IMR-90 (cell line): Measurements from ENCODE around the gene TRPC4. TPM values are rescaled to one million over a fixed set of nuclear protein-coding genes. Genes with fewer than 3 reads are reported as not detected.
A peak's percentile ranks its signal among the peaks of the same experiment; 100 is the strongest.

Source experiments
- ATAC-seq: fragments of 200-7000 bp; cut with Tn5 transposase; 2 replicates; pipeline ENCODE4 v1.9.1; 2020; ENCODE audit warnings: low read depth, mild to moderate bottlenecking, moderate library complexity
- BruUV-seq: library from RNA; stranded (reverse); fragments of 400-500 nt; replicated peaks from 2 replicates; lab custom pipeline; 2021; lab: Mats Ljungman, UMichigan
- CTCF ChIA-PET: fragments of 300-600 bp; formaldehyde crosslinking; extraction: SDS; loops from one replicate; lab custom pipeline; 2021; ENCODE audit warnings: antibody characterized with exemption; lab: Yijun Ruan, JAX
- POLR2A ChIA-PET: fragments of 300-600 bp; sonication (Branson Sonifier 250); formaldehyde crosslinking; loops from one replicate; lab custom pipeline; 2022; ENCODE audit warnings: antibody characterized with exemption; ENCODE audit not compliant: unreplicated experiment; lab: Charles Lee
- DNase-seq: peaks from one replicate; pipeline ENCODE4 v3.0.0; 2013
- H2AFZ ChIP-seq: replicated peaks from 2 replicates; pipeline ENCODE3; 2013; ENCODE audit warnings: low read length, mild to moderate bottlenecking; ENCODE audit not compliant: poor library complexity
- H2AK5ac ChIP-seq: 2 replicates; pipeline ENCODE4 v1.6.1; 2013; ENCODE audit warnings: low read depth, low read length, inconsistent platforms
- H2AK9ac ChIP-seq: replicated peaks from 2 replicates; pipeline ENCODE3; 2013; ENCODE audit warnings: mild to moderate bottlenecking, low read depth, low read length, moderate library complexity; ENCODE audit not compliant: poor library complexity
- H2BK120ac ChIP-seq: 2 replicates; pipeline ENCODE4 v1.6.1; 2013; ENCODE audit warnings: low read depth, low read length, inconsistent platforms
- H2BK15ac ChIP-seq: 3 replicates; pipeline ENCODE4 v1.6.1; 2013; ENCODE audit warnings: low read depth, low read length, inconsistent platforms
- H2BK20ac ChIP-seq: 2 replicates; pipeline ENCODE4 v1.6.1; 2013; ENCODE audit warnings: low read depth, mild to moderate bottlenecking, inconsistent platforms, low read length, moderate library complexity
- H2BK5ac ChIP-seq: 2 replicates; pipeline ENCODE4 v1.6.1; 2013; ENCODE audit warnings: mild to moderate bottlenecking, low read depth, low read length, inconsistent platforms; ENCODE audit not compliant: poor library complexity, severe bottlenecking
- H3K14ac ChIP-seq: replicated peaks from 2 replicates; pipeline ENCODE4 v1.6.1; 2013; ENCODE audit warnings: low read depth, low read length, inconsistent platforms
- H3K18ac ChIP-seq: 2 replicates; pipeline ENCODE4 v1.6.1; 2013; ENCODE audit warnings: low read depth, low read length, control low read depth
- H3K23ac ChIP-seq: 2 replicates; pipeline ENCODE4 v1.6.1; 2013; ENCODE audit warnings: low read depth, low read length, inconsistent platforms
- H3K27ac ChIP-seq: 2 replicates; pipeline ENCODE4 v1.5.1; 2013; ENCODE audit warnings: mild to moderate bottlenecking, control low read depth, low read length; ENCODE audit not compliant: insufficient read depth
- H3K27me3 ChIP-seq: 2 replicates; pipeline ENCODE4 v1.6.1; 2013; ENCODE audit warnings: low read length; ENCODE audit not compliant: control insufficient read depth, insufficient read depth
- H3K36me3 ChIP-seq: 2 replicates; pipeline ENCODE4 v1.6.1; 2013; ENCODE audit warnings: low read length, mixed read lengths; ENCODE audit not compliant: control insufficient read depth, insufficient read depth
- H3K4ac ChIP-seq: 2 replicates; pipeline ENCODE4 v1.6.1; 2013; ENCODE audit warnings: low read depth, low read length, inconsistent platforms
- H3K4me1 ChIP-seq: 2 replicates; pipeline ENCODE4 v1.6.1; 2013; ENCODE audit warnings: low read length, mixed read lengths; ENCODE audit not compliant: control insufficient read depth, insufficient read depth
- H3K4me2 ChIP-seq: 2 replicates; pipeline ENCODE4 v1.6.1; 2013; ENCODE audit warnings: low read depth, mild to moderate bottlenecking, control low read depth, low read length, moderate library complexity
- H3K4me3 ChIP-seq: 2 replicates; pipeline ENCODE4 v1.5.1; 2013; ENCODE audit warnings: low read depth, mild to moderate bottlenecking, control low read depth, low read length, moderate library complexity; ENCODE audit not compliant: insufficient read depth
- H3K56ac ChIP-seq: 2 replicates; pipeline ENCODE4 v1.6.1; 2013; ENCODE audit warnings: low read length, inconsistent platforms; ENCODE audit not compliant: insufficient read depth; ENCODE audit errors: extremely low read depth
- H3K79me1 ChIP-seq, 2 experiments: 2 replicates each; pipeline ENCODE4 v1.6.1; 2013; ENCODE audit warnings: low read length in 2 of 2, inconsistent platforms in 1 of 2, low read depth in 1 of 2
- H3K9ac ChIP-seq: 2 replicates; pipeline ENCODE4 v1.6.1; 2013; ENCODE audit warnings: low read depth, low read length, control low read depth
- H3K9me1 ChIP-seq: 2 replicates; pipeline ENCODE4 v1.6.1; 2013; ENCODE audit warnings: low read length, inconsistent platforms; ENCODE audit not compliant: insufficient read depth
- H3K9me3 ChIP-seq: 2 replicates; pipeline ENCODE4 v1.6.1; 2013; ENCODE audit warnings: low read length; ENCODE audit not compliant: control insufficient read depth, insufficient read depth
- H4K20me1 ChIP-seq: 2 replicates; pipeline ENCODE4 v1.6.1; 2013; ENCODE audit warnings: low read length, inconsistent platforms; ENCODE audit not compliant: insufficient read depth
- H4K5ac ChIP-seq: 2 replicates; pipeline ENCODE4 v1.6.1; 2013; ENCODE audit warnings: mild to moderate bottlenecking, low read depth, low read length, control low read depth
- H4K8ac ChIP-seq, 2 experiments: 2 replicates each; pipeline ENCODE4 v1.6.1; 2013; ENCODE audit warnings: low read depth in 2 of 2, low read length in 2 of 2, control low read depth in 1 of 2, inconsistent platforms in 1 of 2
- H4K91ac ChIP-seq: 2 replicates; pipeline ENCODE4 v1.6.1; 2013; ENCODE audit warnings: low read depth, low read length, inconsistent platforms; ENCODE audit not compliant: insufficient read depth
- CEBPB ChIP-seq: IDR thresholded peaks from 2 replicates; pipeline ENCODE4 v1.6.1; 2012; ENCODE audit warnings: low read depth, low read length, improper control_type of control experiment
- MAFK ChIP-seq: IDR thresholded peaks from 2 replicates; pipeline ENCODE4 v1.6.1; 2012; ENCODE audit warnings: low read depth, low read length, improper control_type of control experiment
- MXI1 ChIP-seq: IDR thresholded peaks from 2 replicates; pipeline ENCODE4 v1.6.1; 2012; ENCODE audit warnings: low read depth, mild to moderate bottlenecking, low read length, moderate library complexity, borderline replicate concordance
- POLR2A ChIP-seq: IDR thresholded peaks from 2 replicates; pipeline ENCODE4 v1.6.1; 2012; ENCODE audit warnings: mild to moderate bottlenecking, low read depth, low read length
- RFX5 ChIP-seq: IDR thresholded peaks from 2 replicates; pipeline ENCODE4 v1.8.0; 2012; ENCODE audit warnings: low read depth, mild to moderate bottlenecking, low read length, moderate library complexity
- USF2 ChIP-seq: fragments of 150-350 bp; IDR thresholded peaks from 2 replicates; pipeline ENCODE4 v1.6.1; 2017; ENCODE audit warnings: mild to moderate bottlenecking, antibody characterized with exemption, low read length, low read depth
- WGBS, 2 experiments: methylation state at CpG; one replicate each; pipeline versions ENCODE4 v1.1.5 to v1.1.7; 2013; ENCODE audit warnings: missing lambda C conversion rate in 2 of 2; ENCODE audit not compliant: insufficient read length in 1 of 2; ENCODE audit errors: extremely low coverage in 2 of 2; 5-methylcytosine and 5-hydroxymethylcytosine counted together
- dilution Hi-C: fragments of 300-500 bp; cut with HindIII; formaldehyde crosslinking; loops from one replicate; pipeline ENCODE4 v1.14.3; 2018; ENCODE audit warnings: low sequenced_read_pairs; ENCODE audit not compliant: unreplicated experiment
- in situ Hi-C: fragments of 300-500 bp; cut with MboI; formaldehyde crosslinking; loops from 3 replicates; pipeline ENCODE4 v1.14.3; 2019; ENCODE audit warnings: low sequenced_read_pairs, inconsistent platforms, mixed read lengths
- intact Hi-C: fragments of 100-400 bp; cut with micrococcal nuclease; formaldehyde crosslinking; loops from 2 replicates; pipeline ENCODE4 v1.10.0; 2022
- polyA plus RNA-seq, 3 experiments: library from polyadenylated mRNA; depleted of rRNA; stranded (reverse); fragments of >200 nt; gene quantifications; 2 replicates each; pipeline ENCODE4 v1.2.3, GENCODE V29; 2012; ENCODE audit warnings: low replicate concordance in 1 of 3
- total RNA-seq: library from RNA; depleted of rRNA; stranded (reverse); fragments of >200 nt; gene quantifications from 2 replicates; pipeline ENCODE4 v1.2.3, GENCODE V29; 2012

Gene TRPC4
- total and polyA plus RNA-seq, 2 of the 4 experiments (the other 2 are of a cell fraction), result 1.9 to 5.2 TPM

DNA sequence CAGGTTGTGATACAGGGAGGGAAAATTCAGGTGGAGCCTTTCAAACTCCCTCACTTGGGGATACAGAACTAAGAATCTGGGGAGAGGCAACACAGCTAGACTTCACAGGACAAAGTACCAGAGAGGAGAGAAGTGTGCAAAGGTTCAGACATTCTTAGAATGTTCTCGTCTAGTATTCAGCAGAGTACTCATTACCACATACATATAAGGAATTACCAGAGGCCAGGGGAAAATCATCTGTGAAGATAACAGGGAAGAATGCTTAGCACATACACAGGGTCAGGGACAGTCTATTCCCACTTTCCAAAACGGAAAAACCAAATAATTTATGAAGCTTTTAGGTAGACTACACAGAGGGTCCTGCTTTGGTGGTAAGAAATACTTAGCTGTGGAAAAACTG, 58.1 kb downstream of the TRPC4 start:
- no peak overlapping the region; the same call in 1 of the 2 replicates for H3K9ac ChIP-seq
- no peak overlapping the region for H3K4me3 ChIP-seq
- CTCF ChIA-PET, result no interaction called here
- H3K9me3 ChIP-seq, result no peaks in the 10 kb centered on the region
- peak overlapping the region; percentile 63; the same call in 1 of the 2 replicates for H4K5ac ChIP-seq
- H3K27ac ChIP-seq, result no peak overlapping the region
- no peak overlapping the region for H3K14ac ChIP-seq
- H2BK20ac ChIP-seq, result no peak overlapping the region
- no peak overlapping the region for H2AFZ ChIP-seq
- no peak overlapping the region for H4K91ac ChIP-seq
- no TSS peak for BruUV-seq
- H3K4me2 ChIP-seq, result peak overlapping the region; percentile 47; the same call in 1 of the 2 replicates
- H4K8ac ChIP-seq, result no peak overlapping the region
- DNase-seq (peak; percentile 7), ATAC-seq (no peak)
- H3K4me1 ChIP-seq, result peaks cover 2% of the 10 kb centered on the region; the same call in 1 of the 2 replicates
- H2AK9ac ChIP-seq, result no peak overlapping the region
- H2BK15ac ChIP-seq, result no peak overlapping the region
- no CpG with 5 or more reads among the region's 2 CpGs for WGBS, 2 experiments
- intact Hi-C loops, result no loop called here
- dilution Hi-C loops, result no loop called here
- H3K4ac ChIP-seq, result no peak overlapping the region
- peak overlapping the region; percentile 73; the same call in 1 of the 2 replicates for H3K18ac ChIP-seq
- no peak overlapping the region for H3K23ac ChIP-seq
- H3K9me1 ChIP-seq, result no peaks in the 10 kb centered on the region
- no peaks in the 10 kb centered on the region for H3K79me1 ChIP-seq
- no peak for TF ChIP-seq RFX5
- TF ChIP-seq CEBPB, result no peak
- TF ChIP-seq USF2, result no peak
- no peak for TF ChIP-seq MAFK
- TF ChIP-seq POLR2A, result no peak
- TF ChIP-seq MXI1, result no peak
- in situ Hi-C loops, result no loop called here
- POLR2A ChIA-PET, result no interaction called here
- no peaks in the 10 kb centered on the region for H3K27me3 ChIP-seq
- H2BK5ac ChIP-seq, result peak overlapping the region; percentile 29
- no peak overlapping the region for H2BK120ac ChIP-seq
- no peaks in the 10 kb centered on the region for H4K20me1 ChIP-seq
- no peaks in the 10 kb centered on the region for H3K36me3 ChIP-seq
- no peak overlapping the region for H3K56ac ChIP-seq
- no peak overlapping the region for H2AK5ac ChIP-seq
